ENCODE data around the gene MANBA.
"Not testable (repeated sequence)": the region's sequence is repeated elsewhere in the genome, so short reads cannot be mapped to it uniquely, and the experiment has no call there.

MANBA gene

GRCh38 chr4:102722740-102723139, 38.0 kb downstream of the MANBA start:
- DNase-seq (ENCODE audit: low read depth in 2 of 2) = no peak

GRCh38 chr4:102718833-102719575, 41.8 kb downstream of the MANBA start:
- DNase-seq (ENCODE audit: low read depth in 2 of 2) = not testable (repeated sequence)

GRCh38 chr4:102717448-102718092, 43.2 kb downstream of the MANBA start:
- DNase-seq (ENCODE audit: low read depth in 2 of 2) = no peak

- no peak for DNase-seq (ENCODE audit: low read depth in 2 of 2)
Measured at GRCh38 chr4:102715057-102715456, 45.7 kb downstream of the MANBA start.

- not testable (repeated sequence) for DNase-seq (ENCODE audit: low read depth in 2 of 2)
Measured at GRCh38 chr4:102713774-102714173, 47.0 kb downstream of the MANBA start.

- no peak for DNase-seq (ENCODE audit: low read depth in 2 of 2)
Measured at GRCh38 chr4:102713096-102713495, 47.7 kb downstream of the MANBA start.

GRCh38 chr4:102710986-102711385, 49.8 kb downstream of the MANBA start:
- no peak for DNase-seq (ENCODE audit: low read depth in 2 of 2)

GRCh38 chr4:102709060-102709459, 51.7 kb downstream of the MANBA start:
- not testable (repeated sequence) for DNase-seq (ENCODE audit: low read depth in 2 of 2)

GRCh38 chr4:102707150-102707549, 53.6 kb downstream of the MANBA start:
- no peak for DNase-seq (ENCODE audit: low read depth in 2 of 2)

GRCh38 chr4:102705391-102705935, 55.3 kb downstream of the MANBA start:
- no peak for DNase-seq (ENCODE audit: low read depth in 2 of 2)

GRCh38 chr4:102696758-102697157, 64.0 kb downstream of the MANBA start:
- DNase-seq (ENCODE audit: low read depth in 2 of 2) = no peak

GRCh38 chr4:102694791-102695190, 66.0 kb downstream of the MANBA start:
- DNase-seq (ENCODE audit: low read depth in 2 of 2) = no peak

GRCh38 chr4:102693861-102694260, 66.9 kb downstream of the MANBA start:
- no peak for DNase-seq (ENCODE audit: low read depth in 2 of 2)

- DNase-seq (ENCODE audit: low read depth in 2 of 2) = no peak
Measured at GRCh38 chr4:102693262-102693850, 67.4 kb downstream of the MANBA start.

GRCh38 chr4:102692474-102692873, 68.3 kb downstream of the MANBA start:
- DNase-seq (ENCODE audit: low read depth in 2 of 2) = no peak

- no peak for DNase-seq (ENCODE audit: low read depth in 2 of 2)
Measured at GRCh38 chr4:102687982-102688433, 72.8 kb downstream of the MANBA start.

- no peak for DNase-seq (ENCODE audit: low read depth in 2 of 2)
Measured at GRCh38 chr4:102687373-102687981, 73.3 kb downstream of the MANBA start.

- DNase-seq (ENCODE audit: low read depth in 2 of 2) = no peak
Measured at GRCh38 chr4:102685768-102686167, 75.0 kb downstream of the MANBA start.

- DNase-seq (ENCODE audit: low read depth in 2 of 2) = no peak
Measured at GRCh38 chr4:102684610-102685052, 76.1 kb downstream of the MANBA start.

- DNase-seq (ENCODE audit: low read depth in 2 of 2) = no peak
Measured at GRCh38 chr4:102683881-102684609, 76.7 kb downstream of the MANBA start.

- no peak for DNase-seq (ENCODE audit: low read depth in 2 of 2)
Measured at GRCh38 chr4:102678695-102679335, 82.0 kb downstream of the MANBA start.

All from activated CD8-positive, alpha-beta memory T cell treated with anti-CD3 and anti-CD28 coated beads for 4 hours (primary cell).